ENCODE data around the gene PBX4. TPM values are rescaled to one million over a fixed set of nuclear protein-coding genes. Genes with fewer than 3 reads are reported as not detected.
A peak's percentile ranks its signal among the peaks of the same experiment; 100 is the strongest.

PBX4 gene
- polyA plus RNA-seq, 1 donor from 2014 or later, result 4.1 TPM

DNA sequence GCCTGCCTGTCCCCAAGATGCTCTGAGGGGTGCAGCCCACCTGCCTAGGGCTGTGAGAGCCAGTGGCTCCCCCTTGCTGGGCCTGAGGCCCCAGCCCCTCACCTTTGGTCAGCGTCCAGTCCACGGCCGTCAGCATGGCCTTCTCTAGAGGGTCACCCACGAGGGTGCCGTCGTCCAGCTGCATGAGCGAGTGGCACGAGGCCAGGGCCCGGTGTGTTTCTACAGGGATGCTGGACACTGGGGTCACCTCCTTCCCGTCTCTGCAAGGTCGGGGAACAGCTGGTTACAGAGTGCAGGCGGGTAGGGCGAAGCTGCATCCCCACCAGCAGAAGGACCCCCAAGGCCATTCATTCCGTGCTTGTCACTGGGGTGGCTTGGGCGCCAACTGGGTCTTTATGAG is 36.0 kb upstream of the PBX4 start:
- no peaks in the 10 kb centered on the region for H3K9me3 Mint-ChIP-seq
- peaks cover 5% of the 10 kb centered on the region for H3K36me3 Mint-ChIP-seq
- peak overlapping the region in 1 of 3 donors; percentile 81 for H3K27ac Mint-ChIP-seq
- H3K4me3 Mint-ChIP-seq, result no peak overlapping the region
- H3K27me3 Mint-ChIP-seq, result peaks cover 1% of the 10 kb centered on the region
- H3K4me1 Mint-ChIP-seq, result peaks cover 0 to 5% (median 3%) of the 10 kb centered on the region in 3 donors

DNA sequence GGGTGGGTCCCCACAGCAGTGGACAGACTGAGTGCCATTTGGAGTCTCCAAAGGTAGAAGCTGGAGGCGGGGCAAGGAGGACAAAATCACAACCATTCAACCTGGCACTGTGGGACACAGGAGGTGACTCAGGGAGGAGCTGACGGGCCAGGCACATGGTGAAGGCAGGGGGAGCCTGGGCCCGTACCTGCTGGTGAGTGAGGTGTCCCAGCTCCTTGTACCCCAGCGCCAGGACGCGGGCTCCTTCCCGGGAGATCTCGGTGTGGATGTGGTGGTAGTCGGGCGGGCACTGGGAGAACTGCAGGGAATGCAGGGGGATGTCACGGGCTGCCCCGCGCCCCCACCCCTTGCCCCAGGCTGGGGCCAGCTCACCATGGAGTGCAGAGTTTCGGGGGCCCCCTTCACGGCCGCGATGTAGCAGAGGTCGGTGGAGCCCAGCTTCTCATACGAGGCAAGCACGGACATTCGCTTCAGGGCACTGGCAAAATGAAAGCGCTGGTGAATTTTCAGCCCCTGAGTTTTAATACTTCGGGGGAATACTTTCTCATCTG is 35.2 kb upstream of the PBX4 start:
- Mint-ChIP-seq H3K36me3 (peaks cover 5% of the 10 kb centered on the region), H3K27ac (no peak overlapping the region), H3K4me3 (no peak overlapping the region)

DNA sequence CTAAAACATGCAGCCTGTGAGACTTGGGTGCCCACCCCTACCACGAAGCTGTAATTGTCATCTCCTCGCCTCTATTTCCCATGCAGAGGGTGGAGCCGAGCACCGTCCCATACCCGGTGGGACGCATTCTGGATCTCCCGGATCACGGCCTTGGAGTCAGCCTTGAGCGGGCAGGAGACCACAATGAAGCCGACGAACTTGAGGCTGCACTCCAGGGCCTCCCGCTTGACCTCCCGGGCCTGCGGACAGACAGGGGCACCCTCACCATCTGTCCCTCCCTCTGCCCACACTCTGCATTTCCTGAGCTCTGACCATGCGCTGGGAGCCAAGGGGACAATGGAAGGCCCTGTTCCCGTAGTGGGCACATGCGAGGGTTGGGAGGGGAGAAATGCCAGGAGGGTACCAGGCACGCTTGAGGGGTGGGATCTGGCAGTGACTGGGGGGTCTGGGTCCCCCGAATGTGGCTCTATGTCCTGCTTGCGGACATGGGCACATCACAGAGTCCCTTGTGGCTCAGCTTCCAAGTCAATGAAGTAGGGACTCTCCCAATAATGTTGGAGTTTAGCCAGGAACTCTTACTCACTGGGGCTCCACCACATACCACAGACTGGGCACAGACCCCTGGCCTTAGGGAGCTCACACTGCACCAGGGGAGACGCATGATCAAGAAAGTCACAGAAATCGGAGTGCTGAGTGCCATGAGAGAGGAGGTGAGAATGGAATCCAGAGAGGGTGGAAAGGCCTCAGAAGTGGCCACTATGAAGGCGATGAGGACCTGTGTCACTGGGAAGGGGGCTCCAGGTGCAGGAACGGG is 34.2 kb upstream of the PBX4 start:
- peak overlapping the region in 1 of 4 donors; percentile 65 for H3K4me3 Mint-ChIP-seq
- no peaks in the 10 kb centered on the region for H3K9me3 Mint-ChIP-seq
- peak overlapping the region in 1 of 3 donors; percentile 50 for H3K27ac Mint-ChIP-seq
- peaks cover 0 to 1% (median 0%) of the 10 kb centered on the region in 3 donors for H3K4me1 Mint-ChIP-seq
- H3K27me3 Mint-ChIP-seq, result peaks cover 1% of the 10 kb centered on the region
- peaks cover 5% of the 10 kb centered on the region for H3K36me3 Mint-ChIP-seq

More for the DNA sequence above, 35.2 kb upstream of the PBX4 start:
- H3K4me1 Mint-ChIP-seq, result peaks cover 0 to 5% (median 3%) of the 10 kb centered on the region in 3 donors
- H3K9me3 Mint-ChIP-seq, result no peaks in the 10 kb centered on the region
- peaks cover 1% of the 10 kb centered on the region for H3K27me3 Mint-ChIP-seq

DNA sequence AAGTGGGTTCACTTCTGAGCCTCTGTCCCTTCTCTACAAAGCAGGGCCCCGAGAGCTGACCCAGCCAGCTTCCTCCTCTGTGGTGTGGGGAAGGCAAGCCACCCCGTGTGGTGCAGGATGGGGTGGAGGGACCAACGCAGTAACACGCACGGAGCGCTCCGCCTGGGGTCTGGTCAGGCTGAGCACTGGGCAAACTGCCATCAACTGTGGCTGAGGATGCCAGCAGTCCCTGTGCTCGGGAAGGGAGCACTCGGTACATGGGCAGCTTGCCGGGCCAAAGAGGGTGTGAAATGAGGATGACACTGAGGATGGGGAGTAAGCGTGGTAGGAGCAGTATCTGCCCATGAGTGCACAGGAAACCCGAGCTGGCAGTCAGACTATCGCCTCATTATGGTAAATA is 32.6 kb upstream of the PBX4 start:
- Mint-ChIP-seq H3K4me1 (peaks cover 0 to 1% (median 0%) of the 10 kb centered on the region in 3 donors), H3K27me3 (peaks cover 1% of the 10 kb centered on the region), H3K9me3 (no peaks in the 10 kb centered on the region), H3K4me3 (no peak overlapping the region), H3K27ac (no peak overlapping the region), H3K36me3 (peaks cover 5% of the 10 kb centered on the region)

DNA sequence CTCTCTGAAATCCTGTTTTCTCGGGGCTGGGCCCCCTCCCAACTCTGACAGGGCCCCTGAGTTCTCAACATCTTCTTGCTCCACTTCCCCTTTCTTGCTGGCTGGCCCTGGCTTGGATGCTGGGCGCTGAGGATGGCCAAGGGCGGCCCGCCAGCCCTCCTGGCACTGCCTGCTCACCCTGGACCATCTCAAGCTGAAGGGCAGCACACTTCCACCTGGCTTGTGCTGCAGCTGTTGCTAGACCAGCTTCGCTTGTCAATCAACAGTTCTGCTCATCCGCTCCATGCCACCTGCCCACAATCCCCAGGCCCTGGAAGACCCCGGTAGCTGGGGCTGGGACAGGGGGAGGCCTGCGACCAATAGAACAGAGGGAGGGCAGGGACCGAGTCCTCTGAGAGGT is 31.8 kb upstream of the PBX4 start:
- Mint-ChIP-seq H3K27me3 (peaks cover 1% of the 10 kb centered on the region), H3K4me3 (no peak overlapping the region), H3K27ac (no peak overlapping the region), H3K36me3 (peaks cover 5% of the 10 kb centered on the region), H3K9me3 (no peaks in the 10 kb centered on the region), H3K4me1 (peaks cover 0 to 1% (median 0%) of the 10 kb centered on the region in 3 donors)

DNA sequence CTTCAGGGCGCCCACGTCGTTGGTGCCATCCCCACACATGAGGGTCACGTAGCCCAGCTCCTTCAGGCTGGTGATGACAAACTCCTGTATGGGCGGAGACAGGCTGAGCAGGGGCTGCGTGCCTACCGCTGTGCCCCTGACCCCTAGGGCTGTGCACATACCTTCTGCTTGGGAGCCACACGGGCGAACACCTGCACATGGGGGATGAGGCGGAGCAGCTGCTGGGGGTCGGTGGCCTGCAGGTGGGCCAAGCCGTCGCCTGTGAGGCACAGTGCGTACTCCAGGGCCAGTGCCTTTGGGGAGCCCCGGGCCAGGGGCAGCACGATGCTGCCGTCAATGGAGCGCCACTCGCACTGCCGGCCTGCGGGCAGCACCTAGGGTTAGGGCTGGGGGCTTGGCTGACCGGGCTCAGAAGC is 31.1 kb upstream of the PBX4 start:
- H3K27me3 Mint-ChIP-seq, result peaks cover 1% of the 10 kb centered on the region
- peaks cover 5% of the 10 kb centered on the region for H3K36me3 Mint-ChIP-seq
- no peaks in the 10 kb centered on the region for H3K9me3 Mint-ChIP-seq
- peaks cover 0 to 1% (median 0%) of the 10 kb centered on the region in 3 donors for H3K4me1 Mint-ChIP-seq
- peak overlapping the region in 2 of 3 donors; percentile 57 to 85 for H3K27ac Mint-ChIP-seq
- peak overlapping the region in 1 of 4 donors; percentile 27 for H3K4me3 Mint-ChIP-seq

DNA sequence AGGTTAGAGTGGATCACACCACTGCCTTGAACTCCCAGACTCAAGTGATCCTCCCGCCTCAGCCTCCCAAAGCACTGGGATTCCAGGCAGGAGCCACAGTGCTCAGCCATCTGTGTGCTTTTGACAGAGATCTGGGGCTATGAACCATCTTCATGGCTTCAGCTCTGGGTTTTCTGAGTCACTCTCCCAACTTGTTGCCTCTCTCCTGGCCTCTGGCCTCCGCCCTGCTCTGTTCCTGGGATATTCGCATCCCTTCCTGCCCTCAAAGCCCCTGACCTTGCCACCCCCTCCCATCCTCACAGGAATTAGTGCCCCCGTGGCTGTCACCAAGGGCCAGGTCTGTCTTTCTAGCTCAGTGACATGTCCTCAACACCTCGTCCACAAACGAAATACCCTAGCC is 30.7 kb upstream of the PBX4 start:
- H3K4me3 Mint-ChIP-seq, result peak overlapping the region in 1 of 4 donors; percentile 27
- peak overlapping the region in 2 of 3 donors; percentile 57 to 85 for H3K27ac Mint-ChIP-seq
- H3K27me3 Mint-ChIP-seq, result peaks cover 1% of the 10 kb centered on the region
- no peaks in the 10 kb centered on the region for H3K9me3 Mint-ChIP-seq
- peaks cover 5% of the 10 kb centered on the region for H3K36me3 Mint-ChIP-seq
- H3K4me1 Mint-ChIP-seq, result peaks cover 0 to 2% (median 1%) of the 10 kb centered on the region in 3 donors

DNA sequence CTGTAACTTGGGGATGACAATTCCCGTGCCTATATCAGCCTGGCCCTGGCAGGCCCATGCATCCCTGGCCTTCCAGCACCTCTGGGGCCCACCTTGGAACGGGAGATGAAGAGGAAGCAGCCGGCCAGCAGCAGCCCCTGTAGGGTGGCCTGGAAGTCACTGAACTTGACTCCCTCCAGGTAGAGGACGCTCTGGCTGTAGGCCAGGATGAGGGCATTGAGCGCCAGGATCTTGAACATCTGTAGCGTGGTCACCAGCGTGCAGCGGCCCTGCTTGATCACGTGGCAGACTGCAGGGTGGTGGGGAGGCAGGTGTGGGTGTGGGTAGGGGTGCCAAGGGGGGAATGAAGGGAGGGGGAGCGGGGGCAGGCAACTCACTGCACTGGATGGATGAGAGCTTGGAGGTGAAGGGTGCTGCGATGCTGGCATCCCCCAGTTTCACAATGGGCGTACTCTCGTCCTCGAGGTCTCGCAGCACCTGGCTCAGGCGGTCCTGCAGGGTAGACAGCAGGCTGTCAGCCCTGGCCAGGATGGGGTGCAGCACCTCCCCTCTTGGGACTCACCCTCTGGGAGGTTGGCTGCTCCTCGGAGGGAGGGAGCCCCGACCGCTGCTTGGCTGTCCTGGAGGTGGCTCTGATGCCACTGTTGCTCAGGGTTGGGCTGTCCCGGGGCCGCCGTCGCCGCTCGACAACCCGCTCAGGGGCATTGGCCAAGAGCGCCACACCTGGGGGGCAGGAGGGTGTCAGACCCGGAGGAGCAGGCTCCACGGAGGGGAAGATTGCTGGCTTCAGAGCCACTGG is 28.7 kb upstream of the PBX4 start:
- Mint-ChIP-seq H3K4me1 (peaks cover 7 to 9% (median 8%) of the 10 kb centered on the region in 3 donors), H3K27me3 (no peaks in the 10 kb centered on the region), H3K4me3 (peak overlapping the region in 1 of 4 donors; percentile 57), H3K27ac (peak overlapping the region in 1 of 3 donors; percentile 46), H3K9me3 (no peaks in the 10 kb centered on the region), H3K36me3 (no peaks in the 10 kb centered on the region)

DNA sequence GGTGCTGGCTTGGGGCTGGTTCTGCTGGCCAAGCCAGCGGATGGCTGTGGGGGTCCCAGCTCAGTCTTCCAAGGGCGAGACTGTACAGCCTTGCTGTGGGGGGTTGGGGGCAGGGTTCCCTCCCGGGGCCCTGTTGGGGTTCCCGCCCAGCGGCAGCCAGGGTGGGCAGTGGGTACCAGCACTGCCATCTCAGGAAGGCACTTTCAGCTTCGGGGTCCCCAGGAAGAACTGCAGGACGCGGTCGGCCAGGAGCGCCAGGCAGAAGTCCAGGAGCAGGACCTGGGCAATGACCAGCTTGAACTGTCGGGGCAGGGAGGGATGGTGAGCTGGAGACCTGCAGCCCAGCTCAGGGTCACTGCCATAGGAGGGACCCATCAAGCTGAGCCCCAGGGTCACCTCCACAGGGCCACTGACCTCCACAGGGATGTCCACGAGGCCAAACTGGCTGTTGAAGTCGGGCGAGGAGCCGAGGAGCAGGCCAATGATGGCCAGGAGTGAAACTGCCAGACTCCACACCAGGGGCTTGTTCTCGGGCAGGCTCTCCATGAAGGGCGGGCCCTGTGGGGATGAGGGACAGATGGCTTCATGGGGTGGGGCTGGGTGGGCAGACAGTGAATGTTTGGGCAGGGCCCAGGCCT is 26.9 kb upstream of the PBX4 start:
- no peaks in the 10 kb centered on the region for H3K36me3 Mint-ChIP-seq
- H3K4me1 Mint-ChIP-seq, result peaks cover 11 to 13% (median 13%) of the 10 kb centered on the region in 3 donors
- no peaks in the 10 kb centered on the region for H3K27me3 Mint-ChIP-seq
- no peaks in the 10 kb centered on the region for H3K9me3 Mint-ChIP-seq
- H3K27ac Mint-ChIP-seq, result no peak overlapping the region
- H3K4me3 Mint-ChIP-seq, result peak overlapping the region in 1 of 4 donors; percentile 35

DNA sequence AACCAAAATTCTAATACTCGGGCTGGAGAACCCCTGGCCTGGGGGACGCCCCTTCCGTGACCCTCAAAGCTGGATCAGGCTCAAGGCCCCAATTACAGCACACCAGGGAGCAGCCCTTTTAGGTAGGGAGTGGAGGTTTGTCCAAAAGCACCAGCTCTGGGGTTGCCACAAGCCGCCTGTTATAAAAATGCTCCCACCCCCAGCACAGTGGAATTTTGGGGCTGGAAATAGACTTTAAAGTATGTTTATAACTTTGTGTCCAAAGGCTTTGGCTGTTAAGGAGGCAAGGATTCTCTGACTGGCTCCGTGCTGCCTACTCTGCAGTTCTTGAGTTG is 25.5 kb upstream of the PBX4 start:
- H3K27me3 Mint-ChIP-seq, result no peaks in the 10 kb centered on the region
- H3K4me3 Mint-ChIP-seq, result peak overlapping the region; percentile 95 to 100 (median 97)
- no peaks in the 10 kb centered on the region for H3K36me3 Mint-ChIP-seq
- no peaks in the 10 kb centered on the region for H3K9me3 Mint-ChIP-seq
- H3K4me1 Mint-ChIP-seq, result peaks cover 11 to 13% (median 13%) of the 10 kb centered on the region in 3 donors
- peak overlapping the region; percentile 97 to 98 (median 97) for H3K27ac Mint-ChIP-seq

DNA sequence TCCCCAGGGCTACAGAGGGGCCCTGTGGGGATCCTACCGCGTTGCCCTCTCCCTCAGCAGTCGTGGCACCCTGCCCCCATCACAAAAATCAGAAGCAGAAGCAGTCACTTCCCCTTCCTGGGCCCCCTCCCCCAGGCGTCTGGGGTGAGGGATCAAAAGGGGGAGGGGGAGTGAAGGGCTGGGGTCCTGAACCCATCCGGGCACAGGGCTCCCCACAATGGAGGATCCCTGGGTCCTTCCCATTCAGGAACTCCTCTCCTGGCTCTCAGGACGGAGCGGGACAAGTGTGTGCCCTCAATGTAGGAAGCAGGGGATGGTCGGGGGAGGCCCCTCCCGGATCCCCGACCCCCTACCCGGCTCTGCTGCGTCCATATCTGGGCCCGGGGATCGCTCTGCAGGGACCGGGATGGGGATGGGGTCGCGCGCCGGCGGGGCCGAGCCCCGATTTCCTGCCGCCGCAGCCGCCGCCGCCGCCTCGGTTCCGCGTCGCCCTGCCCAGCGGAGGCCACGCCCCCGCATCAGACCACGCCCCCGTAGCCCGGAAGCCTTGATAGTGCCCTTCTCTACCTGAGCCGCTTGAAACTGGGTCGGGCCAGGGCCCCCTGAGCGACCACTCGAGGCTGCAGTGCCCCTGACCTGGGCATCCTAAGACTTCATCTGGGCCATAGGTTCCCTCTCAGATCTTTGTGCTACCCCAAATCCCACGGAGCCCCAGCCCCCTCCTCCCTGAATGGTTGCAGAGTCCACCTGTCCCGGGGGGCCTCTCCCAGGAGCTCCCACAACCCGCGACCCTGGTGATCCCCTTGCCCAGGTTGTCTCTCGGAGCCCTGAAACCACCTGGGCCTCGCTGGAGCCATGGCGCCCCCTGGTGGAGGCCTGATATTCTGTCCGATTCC is 24.9 kb upstream of the PBX4 start, which contains the start of gene GMIP:
Gene GMIP, minus strand, starts transcription at position 500 of the 896 bp plus-strand sequence. Its CDS starts 128 bp downstream, at position 372.
- peak within 1 kb of the TSS; percentile 97 to 98 (median 97) for H3K27ac Mint-ChIP-seq
- peak within 1 kb of the TSS; percentile 95 to 100 (median 97) for H3K4me3 Mint-ChIP-seq
- no peaks in the 10 kb centered on the region for H3K36me3 Mint-ChIP-seq
- peaks cover 11 to 13% (median 13%) of the 10 kb centered on the region in 3 donors for H3K4me1 Mint-ChIP-seq
- H3K27me3 Mint-ChIP-seq, result no peaks in the 10 kb centered on the region
- H3K9me3 Mint-ChIP-seq, result no peaks in the 10 kb centered on the region

DNA sequence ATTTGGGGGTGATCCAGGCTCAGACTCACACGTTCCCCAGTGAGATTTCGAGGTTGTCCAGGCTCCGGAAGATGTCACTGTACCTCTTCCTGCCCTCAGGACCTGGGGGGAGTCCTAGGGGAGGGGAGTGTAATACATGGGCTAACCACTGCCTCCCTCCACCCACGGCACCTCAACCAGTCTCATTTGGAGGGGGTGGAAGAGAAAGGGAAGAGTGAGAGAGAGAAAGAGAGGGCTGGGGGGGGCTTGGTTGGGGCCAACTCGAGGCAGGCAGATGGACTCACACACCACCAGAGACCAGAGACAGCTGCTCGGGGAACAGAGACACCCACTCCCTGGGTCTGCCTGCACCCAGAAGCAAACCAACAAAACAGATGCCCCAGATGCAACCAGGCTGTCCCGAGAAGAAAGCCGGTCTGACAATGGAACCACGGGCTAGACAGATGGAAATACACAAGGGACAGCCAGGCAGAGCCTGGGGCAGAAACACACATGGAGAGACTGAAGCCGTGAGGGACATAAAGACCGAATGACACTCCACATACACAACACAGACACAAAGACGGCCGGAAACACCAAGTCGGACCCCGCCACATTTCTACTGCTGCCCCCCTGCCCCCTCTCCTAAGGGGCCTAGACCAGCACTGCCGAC is 24.1 kb upstream of the PBX4 start:
- Mint-ChIP-seq H3K27ac (peak overlapping the region; percentile 97 to 98 (median 97)), H3K36me3 (no peaks in the 10 kb centered on the region), H3K4me3 (peak overlapping the region; percentile 95 to 100 (median 97)), H3K9me3 (no peaks in the 10 kb centered on the region), H3K4me1 (peaks cover 10 to 13% (median 13%) of the 10 kb centered on the region in 3 donors), H3K27me3 (no peaks in the 10 kb centered on the region)

DNA sequence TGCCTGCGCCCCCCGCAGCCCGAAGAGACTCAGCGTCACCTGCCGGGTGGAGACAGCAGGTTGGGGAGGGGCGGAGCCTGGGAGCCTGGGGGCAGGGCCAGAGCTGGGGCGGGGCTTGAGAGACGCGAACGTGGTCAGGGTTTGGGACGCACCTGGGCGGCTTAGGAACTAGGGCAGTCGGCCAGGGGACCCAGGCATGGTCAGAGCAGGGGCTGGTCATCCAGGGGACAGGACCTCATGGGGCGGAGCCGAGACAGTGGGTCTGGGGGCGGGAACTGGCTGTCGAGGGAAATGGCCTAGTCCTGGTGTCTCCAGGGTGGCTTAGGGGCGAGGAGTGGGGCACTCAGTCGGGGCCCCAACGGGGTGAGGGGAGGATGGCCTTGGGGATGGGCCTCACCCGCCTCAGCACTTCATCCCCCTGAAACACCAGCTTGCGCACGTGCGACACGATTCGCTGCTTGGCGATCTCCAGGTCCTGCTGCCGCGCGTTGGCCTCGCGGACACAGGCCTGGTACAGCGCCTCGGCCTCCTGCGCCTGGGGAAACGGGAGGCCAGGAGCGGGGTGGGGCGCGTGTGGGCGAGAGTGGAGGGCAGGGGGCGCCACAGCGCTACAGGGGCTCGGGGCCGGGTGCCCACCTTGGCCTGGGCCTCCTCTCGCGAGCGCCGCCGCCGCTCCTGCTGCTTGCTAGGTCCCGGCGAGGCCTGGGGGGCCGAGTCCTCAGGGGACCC is 19.2 kb upstream of the PBX4 start:
- Mint-ChIP-seq H3K4me3 (no peak overlapping the region), H3K9me3 (no peaks in the 10 kb centered on the region), H3K27me3 (no peaks in the 10 kb centered on the region), H3K36me3 (peaks cover 5% of the 10 kb centered on the region), H3K4me1 (peaks cover 8 to 17% (median 12%) of the 10 kb centered on the region in 3 donors), H3K27ac (no peak overlapping the region)
